Measurements from ENCODE around the gene FNDC11. TPM values are rescaled to one million over a fixed set of nuclear protein-coding genes. Genes with fewer than 3 reads are reported as not detected.
"Not testable (repeated sequence)": the region's sequence is repeated elsewhere in the genome, so short reads cannot be mapped to it uniquely, and the experiment has no call there.

Gene FNDC11
- total RNA-seq, 1 experiment from 2014 or later, result 1.8 TPM

DNA sequence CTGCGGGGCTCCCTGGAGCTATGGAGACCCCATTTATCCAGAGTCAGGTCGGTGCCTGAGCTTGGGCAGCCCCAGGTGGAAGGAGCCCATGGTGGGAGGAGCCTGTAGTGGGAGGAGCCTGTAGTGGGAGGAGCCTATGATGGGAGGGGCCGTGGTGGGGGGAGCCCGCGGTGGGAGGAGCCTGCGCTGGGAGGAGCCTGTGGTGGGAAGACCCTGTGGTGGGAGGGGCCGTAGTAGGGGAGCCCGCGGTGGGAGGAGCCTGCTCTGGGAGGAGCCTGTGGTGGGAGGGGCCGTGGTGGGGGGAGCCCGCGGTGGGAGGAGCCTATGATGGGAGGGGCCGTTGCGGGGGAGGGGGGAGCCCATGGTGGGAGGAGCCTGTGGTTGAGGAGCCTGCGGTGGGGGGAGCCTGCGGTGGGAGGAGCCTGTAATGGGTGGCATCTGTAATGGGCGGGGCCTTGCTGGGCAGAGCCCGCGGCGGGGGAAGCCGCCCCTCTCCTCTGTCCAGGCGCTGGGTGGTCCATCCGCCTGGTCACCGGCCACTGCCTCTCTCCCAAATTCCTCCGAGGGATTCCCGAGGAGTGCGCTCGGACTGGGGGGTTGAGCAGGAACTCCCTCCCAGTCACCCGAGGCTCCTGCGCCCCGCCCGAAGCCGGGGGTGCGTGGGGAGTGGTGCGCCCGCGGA, 567 bp upstream of the FNDC11 start:
- DNase-seq (ENCODE audit: low read depth), result peak; percentile 77

DNA sequence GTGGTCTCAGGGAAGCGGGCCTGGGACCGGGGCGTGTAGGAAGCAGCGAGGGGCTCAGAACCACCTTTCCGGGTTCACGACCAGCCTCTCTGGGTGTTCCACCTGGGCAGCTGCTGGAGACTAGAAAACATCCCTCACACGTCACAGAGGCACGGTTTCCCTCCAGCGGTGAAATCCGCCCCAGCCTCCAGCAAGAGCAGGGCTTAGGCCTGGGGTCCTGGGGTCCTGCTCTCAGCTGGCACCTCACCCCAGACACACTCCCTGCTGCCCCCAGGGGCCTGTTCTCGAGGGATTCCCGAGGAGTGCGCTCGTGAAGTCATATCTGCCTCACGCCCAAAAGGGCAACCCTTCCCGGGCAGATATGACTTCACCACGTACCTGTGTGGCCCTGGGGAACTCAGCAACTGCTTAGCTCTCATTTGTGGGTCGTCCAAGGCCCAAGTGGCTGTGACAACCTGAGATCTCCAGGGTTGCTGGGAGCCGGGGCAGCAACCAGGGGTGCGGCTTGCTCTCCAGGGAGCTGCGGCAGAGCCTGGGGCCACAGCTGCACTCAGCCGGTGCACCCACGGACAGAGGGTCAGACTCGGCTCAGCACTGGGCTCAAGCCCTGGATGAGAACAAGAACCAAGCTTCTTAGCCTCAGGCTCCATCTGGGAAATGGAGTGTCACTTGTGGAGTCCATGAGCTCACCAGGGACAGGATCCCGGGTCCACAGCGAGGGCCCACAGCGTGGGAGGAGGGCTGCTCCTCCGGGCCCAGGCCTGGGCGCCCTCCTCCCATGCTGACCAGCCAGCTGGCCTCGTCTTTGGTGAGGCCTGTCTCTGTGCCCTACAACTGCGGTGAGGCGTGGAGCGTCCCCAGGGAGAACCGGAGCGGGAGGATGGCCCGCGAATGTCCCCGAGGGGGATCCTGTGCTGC, 661 bp downstream of the FNDC11 start:
- DNase-seq (ENCODE audit: low read depth), result peak; percentile 52

DNA sequence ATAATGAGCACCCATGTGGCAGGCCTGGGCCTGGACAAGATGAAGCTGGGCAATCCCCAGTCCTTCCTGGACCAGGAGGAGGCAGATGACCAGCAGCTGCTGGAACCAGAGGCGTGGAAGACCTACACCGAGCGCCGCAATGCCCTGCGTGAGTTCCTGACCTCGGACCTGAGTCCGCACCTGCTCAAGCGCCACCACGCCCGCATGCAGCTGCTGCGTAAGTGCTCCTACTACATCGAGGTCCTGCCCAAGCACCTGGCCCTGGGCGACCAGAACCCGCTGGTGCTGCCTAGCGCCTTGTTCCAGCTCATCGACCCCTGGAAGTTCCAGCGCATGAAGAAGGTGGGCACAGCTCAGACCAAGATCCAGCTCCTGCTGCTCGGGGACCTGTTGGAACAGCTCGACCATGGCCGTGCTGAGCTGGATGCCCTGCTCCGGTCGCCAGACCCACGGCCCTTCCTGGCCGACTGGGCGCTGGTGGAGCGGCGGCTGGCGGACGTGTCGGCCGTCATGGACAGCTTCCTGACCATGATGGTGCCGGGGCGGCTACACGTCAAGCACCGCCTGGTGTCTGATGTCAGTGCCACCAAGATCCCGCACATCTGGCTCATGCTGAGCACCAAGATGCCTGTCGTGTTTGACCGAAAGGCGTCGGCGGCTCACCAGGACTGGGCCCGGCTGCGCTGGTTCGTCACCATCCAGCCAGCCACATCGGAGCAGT, 1.9 kb downstream of the FNDC11 start:
- DNase-seq (ENCODE audit: low read depth), result no peak

DNA sequence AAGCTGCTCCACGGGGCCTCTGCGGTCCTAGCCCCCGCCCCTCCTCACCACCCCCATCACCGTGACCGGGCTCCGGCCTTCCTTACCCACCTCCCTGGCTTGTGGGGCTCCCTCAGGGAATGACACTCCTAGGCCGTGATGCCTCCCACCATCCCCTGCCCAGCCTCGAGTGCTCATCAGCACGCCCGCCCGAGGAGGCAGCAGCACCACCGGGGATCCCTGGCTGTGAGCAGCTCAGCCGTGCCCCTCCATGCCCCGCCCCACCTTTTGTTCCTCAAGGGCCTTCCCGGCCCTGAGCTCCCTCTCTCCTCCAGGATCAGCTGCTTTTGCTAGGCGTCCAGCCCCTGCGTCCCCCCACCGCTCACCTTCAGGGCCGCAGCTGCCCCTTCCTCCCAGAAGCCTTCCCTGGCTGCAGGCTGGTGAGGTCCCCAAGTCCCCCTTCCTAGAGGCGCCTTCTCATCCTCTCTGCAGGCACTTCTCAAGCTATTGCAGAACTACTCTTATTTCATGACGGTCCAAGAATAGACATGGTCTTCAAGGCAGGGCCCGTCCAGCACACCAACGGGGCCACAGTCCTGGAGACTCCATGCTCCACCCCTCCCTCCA, 3.0 kb downstream of the FNDC11 start:
- no peak for DNase-seq (ENCODE audit: low read depth)

DNA sequence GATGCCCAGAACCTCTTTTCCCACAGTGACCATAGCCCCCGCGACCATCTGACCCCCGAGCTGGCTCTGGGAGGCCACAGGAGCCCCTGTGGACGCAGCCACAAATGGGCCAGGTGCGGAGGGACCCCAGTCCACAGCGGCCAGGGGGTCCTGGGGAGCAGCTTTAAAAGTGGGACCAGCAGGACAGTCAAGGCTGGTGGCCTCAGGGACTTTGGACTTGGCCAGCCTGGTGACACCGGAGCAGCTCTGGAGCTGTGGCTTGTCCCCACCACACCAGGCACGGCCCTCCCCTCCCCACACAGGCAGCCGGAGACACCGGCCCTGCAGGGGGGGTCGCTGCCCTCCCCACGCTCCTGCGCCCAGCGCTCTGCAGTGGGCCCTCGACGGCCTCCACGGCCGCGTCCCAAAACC, 3.5 kb downstream of the FNDC11 start:
- no peak for DNase-seq (ENCODE audit: low read depth)

DNA sequence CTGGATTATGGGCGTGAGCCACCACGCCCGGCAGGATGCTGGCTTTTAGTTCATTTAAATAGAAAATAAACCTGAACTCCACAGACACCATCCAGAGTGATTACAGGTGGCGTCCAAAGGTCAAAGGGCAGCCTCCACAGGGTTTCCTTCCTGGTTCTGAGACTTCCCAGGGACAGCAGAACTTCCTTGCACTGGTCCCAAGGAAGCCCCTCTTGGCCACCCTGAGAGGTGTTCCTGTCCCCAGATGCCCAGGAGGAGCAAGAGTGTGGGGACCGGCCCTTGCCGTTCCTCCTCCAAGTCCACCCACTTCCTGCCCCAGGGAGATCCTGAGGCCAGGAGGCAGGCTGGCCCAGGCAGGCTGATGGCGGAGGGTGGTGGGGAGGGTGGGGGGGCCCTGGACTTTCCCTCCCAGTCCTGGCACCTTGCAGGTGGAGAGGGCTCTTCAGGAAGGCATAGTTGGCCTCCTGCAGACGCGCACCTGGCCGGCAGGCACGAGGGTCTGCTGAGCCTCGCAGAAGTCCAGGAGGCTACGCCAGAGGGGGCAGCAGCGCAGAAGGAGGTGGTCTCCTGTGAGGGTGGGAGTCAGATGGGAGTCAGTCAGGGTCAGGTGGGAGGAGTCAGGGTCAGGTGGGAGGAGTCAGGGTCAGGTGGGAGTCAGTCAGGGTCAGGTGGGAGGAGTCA, 5.0 kb downstream of the FNDC11 start:
- no peak for DNase-seq (ENCODE audit: low read depth)

DNA sequence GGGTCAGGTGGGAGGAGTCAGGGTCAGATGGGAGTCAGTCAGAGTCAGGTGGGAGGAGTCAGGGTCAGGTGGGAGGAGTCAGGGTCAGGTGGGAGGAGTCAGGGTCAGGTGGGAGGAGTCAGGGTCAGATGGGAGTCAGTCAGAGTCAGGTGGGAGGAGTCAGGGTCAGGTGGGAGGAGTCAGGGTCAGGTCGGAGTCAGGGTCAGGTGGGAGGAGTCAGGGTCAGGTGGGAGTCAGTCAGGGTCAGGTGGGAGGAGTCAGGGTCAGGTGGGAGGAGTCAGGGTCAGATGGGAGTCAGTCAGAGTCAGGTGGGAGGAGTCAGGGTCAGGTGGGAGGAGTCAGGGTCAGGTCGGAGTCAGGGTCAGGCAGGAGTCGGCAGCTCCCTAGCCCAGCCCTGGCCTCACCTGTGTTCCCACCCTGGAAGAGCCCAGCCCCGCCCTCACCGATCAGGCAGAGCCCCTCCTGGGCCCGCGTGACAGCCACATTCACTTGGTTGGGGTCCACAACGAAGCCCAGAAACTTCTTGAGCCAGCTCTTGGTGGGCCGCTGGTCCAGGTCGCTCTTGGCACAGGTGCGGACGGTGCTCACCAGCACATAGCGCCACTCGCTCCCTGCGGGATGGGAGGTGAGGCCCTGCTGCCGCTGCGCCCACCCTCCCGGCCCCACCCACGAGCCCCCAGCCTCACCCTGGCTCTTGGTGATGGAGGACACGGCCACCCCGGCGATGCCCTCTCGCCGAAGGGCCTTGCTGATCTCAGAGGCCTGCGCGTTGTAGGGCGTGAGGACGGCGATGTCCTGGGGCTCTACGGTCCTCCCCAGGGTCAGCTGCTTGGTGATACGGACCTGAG, 5.8 kb downstream of the FNDC11 start:
- not testable (repeated sequence) for DNase-seq (ENCODE audit: low read depth)

DNA sequence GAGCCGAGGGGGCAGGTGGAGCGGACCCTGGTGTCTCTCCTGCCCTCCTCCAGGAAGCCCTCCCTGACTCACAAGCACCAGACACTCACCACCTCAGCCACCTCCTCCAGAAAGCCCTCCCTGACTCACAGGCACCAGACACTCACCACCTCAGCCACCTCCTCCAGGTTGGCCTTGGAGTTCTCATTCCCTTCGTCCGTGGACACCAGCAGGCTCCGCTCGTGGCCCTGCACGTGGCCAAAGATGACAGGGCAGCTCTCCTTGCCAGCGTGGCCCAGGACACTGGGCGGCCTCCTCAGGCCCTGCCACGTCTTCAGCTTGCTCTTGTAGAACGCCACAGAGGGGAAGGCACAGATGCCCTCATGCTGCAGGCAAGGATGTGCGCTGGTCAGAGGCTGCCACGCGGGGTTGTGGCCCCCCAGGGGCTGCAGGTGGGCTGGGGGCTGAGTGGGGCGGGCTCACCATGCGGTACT, 6.4 kb downstream of the FNDC11 start:
- DNase-seq (ENCODE audit: low read depth), result no peak

DNA sequence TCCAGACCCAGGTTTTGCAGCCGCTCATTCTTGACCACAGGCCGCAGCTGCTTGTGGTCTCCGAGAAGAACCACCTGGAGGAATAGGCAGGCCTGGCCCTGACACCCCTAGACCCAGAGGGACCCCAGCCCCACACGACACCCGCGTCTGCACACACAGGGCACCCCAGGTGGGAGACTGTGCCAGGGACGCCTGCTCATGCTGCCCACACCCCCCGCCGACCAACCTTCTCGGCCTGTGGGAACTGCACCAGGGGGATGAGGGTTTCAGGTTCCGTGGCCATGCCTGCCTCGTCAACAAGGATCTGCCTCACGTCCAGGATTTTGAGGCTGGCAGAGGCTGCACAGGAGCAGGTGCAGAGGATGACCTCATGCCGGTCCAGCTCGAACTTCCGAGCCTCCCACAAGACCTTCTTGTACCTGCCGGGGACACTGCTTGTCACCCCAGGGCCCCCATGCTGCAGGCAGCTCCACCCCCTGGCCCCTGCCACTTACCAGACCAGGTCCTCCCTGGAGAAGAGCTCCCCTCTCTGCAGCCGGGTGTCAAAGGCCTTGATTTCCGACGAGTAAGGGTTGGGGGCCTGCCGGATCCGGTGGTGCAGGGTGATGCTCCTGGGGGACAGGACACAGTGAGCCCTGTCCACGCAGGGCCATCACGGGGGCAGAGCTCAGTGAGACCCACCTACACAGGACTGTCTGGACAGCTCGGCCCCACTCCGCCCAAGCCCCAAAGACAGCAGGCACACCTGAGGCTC, 7.1 kb downstream of the FNDC11 start:
- DNase-seq (ENCODE audit: low read depth), result no peak

DNA sequence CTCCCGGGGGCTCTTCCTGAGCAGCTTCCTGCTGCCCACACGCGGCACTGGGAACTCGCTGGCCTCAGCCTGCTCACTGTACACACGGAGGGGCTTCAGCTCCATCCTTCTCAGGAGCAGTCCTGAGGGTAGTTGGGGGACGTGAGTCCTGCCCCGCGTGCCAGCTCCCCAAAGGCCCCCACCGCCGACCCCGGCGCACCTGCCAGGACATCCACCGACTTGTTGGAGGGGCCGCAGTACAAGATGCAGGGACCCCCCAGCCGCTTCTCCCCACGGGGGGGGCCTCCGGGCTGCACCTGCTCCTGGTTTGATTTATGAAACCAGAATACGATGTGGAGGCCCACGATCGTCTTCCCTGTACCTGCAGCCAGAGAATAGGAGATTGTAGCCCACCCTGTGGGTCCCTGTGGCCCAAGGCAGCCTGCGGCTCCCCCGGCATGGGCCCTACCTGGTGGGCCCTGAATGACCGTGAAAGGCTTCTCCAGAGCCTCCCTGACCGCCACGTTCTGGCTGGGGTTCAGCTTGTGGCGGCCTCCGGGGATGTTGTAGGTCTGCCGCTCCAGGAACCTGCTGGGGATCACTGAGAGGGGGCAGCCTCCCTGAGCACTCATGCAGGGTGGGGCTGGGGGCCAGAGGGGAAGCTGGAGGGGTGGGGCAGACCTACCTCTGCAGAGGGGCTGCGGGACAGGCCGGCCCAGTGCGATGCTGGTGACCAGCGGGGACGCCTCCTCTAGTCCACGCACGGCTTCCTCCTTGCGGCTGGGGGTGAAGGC, 7.9 kb downstream of the FNDC11 start:
- DNase-seq (ENCODE audit: low read depth), result no peak

DNA sequence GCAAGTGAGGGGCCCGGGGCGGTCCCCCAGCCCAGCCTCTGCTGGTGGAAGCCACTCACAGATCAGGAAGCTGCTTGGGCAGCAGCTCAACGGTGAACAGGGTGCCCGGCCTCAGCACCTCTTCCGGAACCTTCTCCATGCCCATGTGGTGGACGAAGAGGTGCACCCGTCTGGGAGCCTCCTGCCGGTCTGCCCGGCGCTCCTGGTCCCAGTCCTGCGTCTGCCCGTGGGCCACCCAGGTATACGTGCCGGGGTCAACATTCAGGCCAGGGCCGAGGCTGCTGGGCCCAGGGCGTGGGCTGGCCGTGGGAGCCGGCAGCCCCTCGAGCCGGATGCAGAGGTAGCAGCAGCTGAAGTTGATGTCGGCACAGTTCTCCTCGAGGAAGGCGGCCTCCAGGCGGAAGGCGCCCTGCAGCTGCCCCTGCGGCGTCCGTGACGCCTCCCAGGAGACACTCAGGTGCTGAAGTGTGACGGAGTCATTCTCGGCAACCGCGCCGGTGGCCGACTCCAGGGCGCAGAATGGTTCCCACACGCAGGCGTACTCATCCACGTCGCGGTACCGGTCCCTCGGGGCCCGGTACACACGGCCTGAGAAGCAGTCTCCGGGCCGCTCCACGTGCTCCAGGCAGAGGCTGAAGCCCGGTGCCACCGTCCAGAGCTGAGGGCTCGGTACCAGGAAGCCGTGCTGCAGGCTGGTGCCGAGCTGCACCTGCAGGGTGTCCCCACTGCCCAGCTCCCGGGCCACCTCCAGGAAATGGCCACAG, 8.7 kb downstream of the FNDC11 start:
- DNase-seq (ENCODE audit: low read depth), result no peak

DNA sequence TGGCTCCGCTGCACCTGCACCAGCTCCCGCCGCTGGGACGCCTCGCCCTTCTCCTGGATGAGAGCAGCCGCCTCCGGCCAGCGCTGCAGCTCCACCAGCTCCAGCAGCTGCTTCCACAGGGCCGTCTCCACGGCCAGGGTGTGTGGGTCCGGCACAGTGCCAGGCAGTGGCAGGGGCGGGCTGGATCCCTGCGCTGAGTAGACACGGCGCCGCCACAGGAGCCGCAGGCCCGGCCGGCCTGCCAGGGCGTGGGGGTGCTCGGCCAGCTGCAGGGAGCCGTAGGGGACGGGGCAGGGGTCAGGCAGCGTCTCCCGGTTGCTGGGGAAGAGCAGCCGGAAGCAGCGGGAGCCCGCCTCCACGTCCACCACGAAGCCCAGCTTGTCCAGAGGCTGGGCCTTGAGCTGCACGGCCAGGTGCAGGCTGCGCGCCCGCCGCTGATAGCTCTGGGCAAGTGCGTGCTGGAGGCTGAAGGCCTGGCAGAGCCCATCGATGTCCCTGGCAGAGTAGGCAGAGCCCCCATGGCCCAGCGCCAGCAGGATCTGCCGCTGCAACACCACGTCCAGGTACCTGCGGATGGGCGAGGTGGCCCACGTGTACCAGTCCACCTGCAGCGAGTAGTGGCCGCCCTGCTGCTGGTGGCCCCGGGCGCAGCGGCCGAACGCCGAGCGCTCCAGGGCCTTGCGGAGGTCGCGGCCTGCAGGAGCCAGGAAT, 9.4 kb downstream of the FNDC11 start:
- no peak for DNase-seq (ENCODE audit: low read depth)

DNA sequence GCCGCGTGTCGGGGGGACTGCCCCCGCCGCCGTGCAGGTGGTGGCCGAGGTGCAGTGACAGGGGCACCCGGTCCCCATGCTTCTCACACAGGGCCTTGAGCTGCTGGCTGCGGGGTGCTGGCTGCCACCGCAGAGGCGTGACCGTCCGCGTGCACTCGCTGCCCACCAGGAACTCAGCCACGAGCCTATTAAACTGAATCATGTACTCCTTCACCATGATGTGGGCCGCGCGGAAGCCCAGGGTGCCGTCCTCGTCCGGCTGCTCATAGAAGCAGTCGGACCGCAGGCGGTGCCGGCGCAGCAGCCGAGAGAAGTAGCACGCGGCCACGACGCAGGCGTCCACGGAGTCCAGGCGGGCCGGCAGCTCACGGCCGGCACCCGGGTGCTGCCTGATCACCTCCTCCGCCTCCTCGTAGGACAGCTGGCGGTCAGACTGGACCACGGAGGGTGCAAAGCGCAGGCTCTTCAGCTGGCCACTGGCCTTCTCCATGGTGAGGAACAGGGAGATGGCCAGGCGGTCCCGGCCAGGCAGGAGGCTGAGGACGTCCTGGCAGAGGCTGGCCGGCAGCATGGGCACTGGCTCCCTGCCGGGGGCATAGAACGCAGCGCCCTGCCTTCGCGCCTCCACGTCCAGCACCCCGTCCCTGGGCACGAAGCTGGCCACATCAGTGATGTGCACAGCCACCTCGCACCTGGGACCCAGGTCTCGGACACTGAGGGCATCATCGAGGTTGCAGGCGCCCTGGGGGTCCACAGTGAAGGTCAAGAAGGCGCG, 10.3 kb downstream of the FNDC11 start:
- DNase-seq (ENCODE audit: low read depth), result no peak

DNA sequence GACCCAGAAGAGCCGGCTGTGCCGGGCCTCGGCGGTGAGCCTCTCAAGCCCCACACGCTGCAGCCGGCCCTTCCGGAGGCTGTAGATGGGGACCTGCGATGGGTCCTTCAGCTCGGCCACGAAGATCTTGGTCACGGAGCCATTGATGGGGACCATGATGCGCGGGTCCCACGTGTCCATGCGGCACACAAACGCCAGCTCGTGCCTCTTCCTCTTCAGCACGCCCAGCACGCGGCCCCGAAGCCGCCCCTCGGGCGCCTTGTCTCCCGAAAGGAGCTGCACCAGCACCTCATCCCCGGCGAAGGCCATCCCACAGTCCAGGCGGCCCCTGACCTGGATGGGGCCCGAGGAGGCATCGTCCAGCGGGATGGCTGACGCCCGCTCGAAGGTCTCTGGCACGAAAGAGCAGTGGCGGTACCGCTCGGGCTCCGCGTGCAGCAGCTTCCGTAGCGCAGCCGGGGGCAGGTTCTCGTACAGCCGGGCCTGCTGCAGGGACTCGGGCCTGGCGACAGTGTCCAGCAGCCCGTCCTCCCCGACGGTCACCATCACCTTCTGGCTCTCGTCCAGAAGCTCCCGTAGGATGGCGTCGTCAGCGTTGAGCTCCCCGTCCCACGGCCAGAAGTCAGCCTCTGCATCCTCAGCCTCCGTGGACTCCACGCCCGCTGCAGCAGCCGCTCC, 11.2 kb downstream of the FNDC11 start:
- no peak for DNase-seq (ENCODE audit: low read depth)

DNA sequence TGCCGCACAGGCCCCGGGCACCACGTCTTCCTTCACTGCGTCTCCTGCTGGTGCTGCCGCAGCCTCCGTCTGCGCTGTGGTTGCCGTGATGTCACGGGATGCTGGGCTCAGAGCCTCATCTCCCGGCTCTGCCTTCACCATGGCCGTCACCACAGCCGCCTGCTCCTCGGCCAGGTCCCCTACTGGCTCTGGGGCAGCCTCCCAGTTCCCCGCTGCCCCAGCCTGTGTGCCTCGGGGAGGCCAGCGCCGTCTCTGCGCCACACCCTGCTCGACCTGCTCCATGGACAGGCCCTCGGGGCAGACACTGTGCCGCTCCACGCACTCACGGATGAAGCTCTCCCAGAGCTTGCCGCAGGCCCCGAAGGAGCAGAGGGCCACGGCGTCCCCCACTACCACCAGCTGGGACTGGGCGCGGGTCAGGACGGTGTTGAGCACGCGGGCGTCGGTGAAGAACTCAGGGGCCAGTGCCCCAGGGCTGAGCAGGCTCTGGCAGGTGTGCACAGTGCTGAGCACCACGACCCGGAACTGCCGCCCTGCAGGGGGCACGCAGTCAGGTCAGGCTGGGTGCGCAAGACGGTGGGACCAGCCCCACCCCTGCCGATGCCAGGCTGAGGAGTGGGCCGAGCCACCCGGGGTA, 11.9 kb downstream of the FNDC11 start:
- no peak for DNase-seq (ENCODE audit: low read depth)
